PFSK-1 (cell line): ENCODE results near the gene AGK.

ENCODE experiments used
- FOXP2 ChIP-seq: optimal IDR thresholded peaks from 2 replicates; pipeline ENCODE3; 2011; ENCODE audit warnings: borderline replicate concordance, control low read depth, inconsistent platforms; ENCODE audit not compliant: insufficient read depth; ENCODE audit errors: extremely low read length, extremely low read depth
- POLR2AphosphoS5 ChIP-seq: IDR thresholded peaks from 2 replicates; pipeline ENCODE4 v1.6.1; 2012; ENCODE audit warnings: low read depth, mild to moderate bottlenecking, control low read depth, low read length, moderate library complexity
- REST ChIP-seq, 2 experiments: IDR thresholded peaks; 2 replicates each; pipeline versions ENCODE4 v1.6.1 to v1.8.0; 2011 to 2012; ENCODE audit warnings: low read depth in 2 of 2, low read length in 2 of 2, control low read depth in 1 of 2, inconsistent platforms in 1 of 2, mild to moderate bottlenecking in 1 of 2, moderate library complexity in 1 of 2; ENCODE audit not compliant: insufficient read depth in 1 of 2
- SIN3A ChIP-seq: IDR thresholded peaks from 2 replicates; pipeline ENCODE4 v1.6.1; 2012; ENCODE audit warnings: mild to moderate bottlenecking, low read length, moderate library complexity, borderline replicate concordance; ENCODE audit not compliant: insufficient read depth
- TAF1 ChIP-seq: IDR thresholded peaks from 2 replicates; pipeline ENCODE4 v1.6.1; 2012; ENCODE audit warnings: low read length, control low read depth, borderline replicate concordance; ENCODE audit not compliant: insufficient read depth

The AGK gene

GRCh38 chr7:141567432-141567831 is 16.2 kb downstream of the AGK start:
- TF ChIP-seq TAF1: no peak

GRCh38 chr7:141568227-141568626 is 17.0 kb downstream of the AGK start:
- TF ChIP-seq POLR2AphosphoS5: no peak
- TF ChIP-seq FOXP2: no peak
- no peak for TF ChIP-seq SIN3A
- TF ChIP-seq REST (IDR thresholded peaks at IDR 0.05; ENCODE audit: insufficient read depth in 1 of 2, low read depth in 2 of 2, low read length in 2 of 2): no peak
- no peak for TF ChIP-seq TAF1

GRCh38 chr7:141571059-141571458 is 19.8 kb downstream of the AGK start:
- TF ChIP-seq REST (IDR thresholded peaks at IDR 0.05; ENCODE audit: insufficient read depth in 1 of 2, low read depth in 2 of 2, low read length in 2 of 2): no peak
- no peak for TF ChIP-seq POLR2AphosphoS5
- no peak for TF ChIP-seq FOXP2
- TF ChIP-seq SIN3A: no peak
- TF ChIP-seq TAF1: no peak

GRCh38 chr7:141572175-141572574 is 21.0 kb downstream of the AGK start:
- TF ChIP-seq FOXP2 (no peak), SIN3A (no peak), TAF1 (no peak)

- TF ChIP-seq POLR2AphosphoS5: no peak
- no peak for TF ChIP-seq REST (IDR thresholded peaks at IDR 0.05; ENCODE audit: insufficient read depth in 1 of 2, low read depth in 2 of 2, low read length in 2 of 2)
- TF ChIP-seq SIN3A: no peak
- TF ChIP-seq TAF1: no peak
- TF ChIP-seq FOXP2: no peak
These were observed 22.3 kb downstream of the AGK start for GRCh38 chr7:141573511-141573910.

- TF ChIP-seq REST (IDR thresholded peaks at IDR 0.05; ENCODE audit: insufficient read depth in 1 of 2, low read depth in 2 of 2, low read length in 2 of 2) (no peak), POLR2AphosphoS5 (no peak), SIN3A (no peak), TAF1 (no peak), FOXP2 (no peak)
These were observed 24.0 kb downstream of the AGK start for GRCh38 chr7:141575164-141575563.
